ENCODE results near the gene FAS.

The FAS gene

GRCh38 chr10:89035461-89035860, 44.9 kb downstream of the FAS start:
- no peak for DNase-seq (ENCODE audit: low read depth, low spot score)

DNA sequence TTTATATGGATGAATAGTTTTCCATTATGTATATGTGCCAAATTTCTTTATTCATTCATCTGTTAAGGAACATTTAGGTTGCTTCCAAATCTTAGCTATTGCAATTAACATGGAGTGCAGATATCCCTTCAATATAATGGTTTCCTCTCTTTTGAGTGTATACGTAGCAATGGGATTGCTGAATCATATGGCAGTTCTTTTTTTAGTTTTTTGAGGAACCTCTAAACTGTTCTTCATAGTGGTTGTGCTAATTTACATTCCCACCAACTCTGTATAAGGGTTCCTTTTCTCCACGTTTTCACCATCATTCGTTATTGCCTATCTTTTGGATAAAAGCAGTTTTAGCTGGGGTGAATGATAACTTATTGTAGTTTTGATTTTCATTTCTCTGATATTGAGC, 46.5 kb downstream of the FAS start:
- DNase-seq (ENCODE audit: low read depth, low spot score), result no peak

DNA sequence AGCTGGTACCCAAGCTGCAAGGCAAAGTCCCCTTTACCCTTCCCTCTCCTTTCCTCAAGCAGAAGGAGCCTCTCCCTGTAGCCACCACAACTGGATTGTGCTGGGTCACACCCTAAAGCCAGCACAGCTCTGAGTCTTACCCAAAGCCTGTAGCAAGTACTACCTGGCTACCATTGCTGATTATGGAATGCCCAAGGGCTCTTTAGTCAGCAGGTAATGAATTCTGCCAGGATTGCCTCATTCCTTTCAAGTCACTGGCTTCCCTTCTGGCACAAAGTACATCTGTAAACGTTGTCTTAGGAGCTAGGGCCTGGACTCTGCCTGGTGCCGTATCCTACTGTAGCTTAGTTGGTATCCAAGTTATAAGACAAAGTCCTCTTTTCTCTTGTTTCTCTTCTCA, 52.0 kb downstream of the FAS start:
- DNase-seq (ENCODE audit: low read depth, low spot score), result no peak

- no peak for DNase-seq (ENCODE audit: low read depth, low spot score)
These were observed 52.5 kb downstream of the FAS start for GRCh38 chr10:89043052-89043451.

GRCh38 chr10:89047397-89047796, 56.8 kb downstream of the FAS start:
- DNase-seq (ENCODE audit: low read depth, low spot score), result no peak

- DNase-seq (ENCODE audit: low read depth, low spot score), result no peak
These were observed 61.0 kb downstream of the FAS start for GRCh38 chr10:89051593-89051992.

DNA sequence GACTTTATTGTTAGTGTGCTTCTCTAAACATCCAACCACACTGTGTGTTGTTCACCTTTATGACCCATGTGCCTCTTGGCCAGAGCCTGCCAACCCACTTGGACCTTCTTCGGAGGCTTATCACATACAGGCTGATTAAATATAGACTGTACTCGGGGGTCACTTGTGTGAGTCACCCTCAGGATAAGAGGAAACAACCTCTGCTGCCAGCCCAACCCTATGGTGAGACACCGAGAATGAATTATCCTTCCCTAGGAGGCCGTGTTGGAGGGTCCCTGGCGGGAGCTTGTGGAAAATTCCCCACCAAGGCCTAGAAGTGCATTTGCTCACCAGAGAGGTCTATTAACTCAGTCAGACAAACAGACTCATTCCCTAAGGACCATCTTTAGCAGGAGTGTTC, 63.0 kb downstream of the FAS start:
- DNase-seq (ENCODE audit: low read depth, low spot score), result no peak

GRCh38 chr10:89055159-89055558, 64.6 kb downstream of the FAS start:
- DNase-seq (ENCODE audit: low read depth, low spot score), result no peak

GRCh38 chr10:89062861-89063260, 72.3 kb downstream of the FAS start:
- peak; percentile 55 for DNase-seq (ENCODE audit: low read depth, low spot score)

DNA sequence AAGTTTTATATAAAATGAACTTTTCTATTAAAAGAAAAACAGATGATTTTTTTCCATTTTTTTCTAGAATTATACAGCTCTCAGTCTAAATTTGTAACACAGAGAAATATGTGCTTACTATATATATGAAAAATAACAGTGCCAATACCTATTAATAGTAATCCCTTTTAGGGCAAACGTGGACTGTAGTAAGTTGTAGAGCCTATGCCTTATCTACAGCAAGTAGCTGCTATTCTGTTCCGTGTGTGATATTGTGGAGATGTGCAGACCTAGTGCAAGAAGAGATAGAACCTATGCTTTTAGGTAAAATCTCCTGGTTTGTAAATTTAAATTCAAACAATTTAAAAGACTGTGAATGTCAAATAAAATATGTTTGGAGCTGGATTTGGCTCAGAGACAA, 72.9 kb downstream of the FAS start:
- DNase-seq (ENCODE audit: low read depth, low spot score), result no peak

DNA sequence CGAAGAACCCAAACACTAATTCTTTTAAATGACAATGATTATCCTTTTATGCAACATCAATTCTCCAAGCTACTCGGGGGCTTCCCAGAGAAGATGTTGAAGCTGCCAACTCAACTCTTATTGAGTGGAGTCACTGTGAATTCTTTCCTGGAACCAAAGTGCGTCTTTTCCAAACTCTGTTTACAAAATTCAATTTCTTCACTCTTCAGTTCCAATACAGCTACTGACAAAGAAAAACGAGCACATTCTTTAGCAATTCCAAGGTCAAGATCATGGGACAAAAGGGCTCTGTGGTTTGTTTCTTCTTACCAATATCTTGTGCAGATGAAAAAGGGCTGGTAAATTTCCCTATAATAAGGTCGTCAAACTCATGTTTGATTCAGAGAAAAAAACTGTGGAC, 74.2 kb downstream of the FAS start:
- peak; percentile 52 for DNase-seq (ENCODE audit: low read depth, low spot score)
